PC-3 (cell line): ENCODE results near the gene COQ10A. TPM values are rescaled to one million over a fixed set of nuclear protein-coding genes. Genes with fewer than 3 reads are reported as not detected.

Experiments used
- ATAC-seq: fragments of 200-7000 bp; cut with Tn5 transposase; 2 replicates; pipeline ENCODE4 v1.9.1; 2020; ENCODE audit warnings: mild to moderate bottlenecking, moderate library complexity
- BruUV-seq: library from RNA; stranded (reverse); fragments of 400-500 nt; replicated peaks from 2 replicates; lab custom pipeline; 2021; lab: Mats Ljungman, UMichigan
- CTCF ChIA-PET: fragments of 300-600 bp; sonication (Branson Sonifier 250); formaldehyde crosslinking; loops from one replicate; lab custom pipeline; 2022; ENCODE audit warnings: antibody characterized with exemption; lab: Charles Lee
- POLR2A ChIA-PET: fragments of 300-600 bp; sonication (Branson Sonifier 250); formaldehyde crosslinking; loops from one replicate; lab custom pipeline; 2022; ENCODE audit warnings: antibody characterized with exemption; ENCODE audit not compliant: unreplicated experiment; lab: Charles Lee
- DNase-seq: peaks from one replicate; pipeline ENCODE4 v3.0.0-alpha.2; 2015
- H2AFZ ChIP-seq: fragments of 300-600 bp; sonication (generic); 2 replicates; pipeline ENCODE4 v1.6.0; 2016; ENCODE audit warnings: antibody characterized with exemption, low read length
- H3F3A ChIP-seq: fragments of 300-600 bp; sonication (generic); one replicate; pipeline ENCODE4 v1.6.0; 2017; ENCODE audit warnings: antibody characterized with exemption, low read length, control low read depth, mild to moderate bottlenecking; ENCODE audit not compliant: unreplicated experiment
- H3K27ac ChIP-seq: fragments of 300-600 bp; sonication (generic); 2 replicates; pipeline ENCODE4 v1.5.1; 2016; ENCODE audit warnings: mild to moderate bottlenecking, low read length
- H3K27me3 ChIP-seq: fragments of 300-600 bp; sonication (generic); 2 replicates; pipeline ENCODE4 v1.6.1; 2016; ENCODE audit warnings: low read length, mixed read lengths
- H3K36me3 ChIP-seq: fragments of 300-600 bp; sonication (generic); 2 replicates; pipeline ENCODE4 v1.6.1; 2016; ENCODE audit warnings: low read depth, mixed run types, low read length, mixed read lengths
- H3K4me1 ChIP-seq: fragments of 300-600 bp; sonication (generic); 2 replicates; pipeline ENCODE4 v1.5.1; 2016; ENCODE audit warnings: low read length; ENCODE audit not compliant: insufficient read depth
- H3K4me2 ChIP-seq: fragments of 300-600 bp; sonication (generic); 2 replicates; pipeline ENCODE4 v1.6.0; 2016; ENCODE audit warnings: low read length
- H3K4me3 ChIP-seq: fragments of 300-600 bp; sonication (generic); 2 replicates; pipeline ENCODE4 v1.5.1; 2016; ENCODE audit warnings: mild to moderate bottlenecking, low read length, mixed read lengths
- H3K79me2 ChIP-seq: fragments of 300-600 bp; sonication (generic); 2 replicates; pipeline ENCODE4 v1.6.1; 2017; ENCODE audit warnings: low read length, mixed read lengths
- H3K9ac ChIP-seq: fragments of 300-600 bp; sonication (generic); 2 replicates; pipeline ENCODE4 v1.6.0; 2016; ENCODE audit warnings: mild to moderate bottlenecking, low read length
- H3K9me2 ChIP-seq: fragments of 300-600 bp; sonication (generic); replicated peaks from 2 replicates; pipeline ENCODE4 v1.6.1; 2016; ENCODE audit warnings: mixed run types, low read length, mixed read lengths
- H3K9me3 ChIP-seq: fragments of 300-600 bp; sonication (generic); 2 replicates; pipeline ENCODE4 v1.6.1; 2016; ENCODE audit warnings: low read length, mixed read lengths
- H4K20me1 ChIP-seq: fragments of 300-600 bp; sonication (generic); 2 replicates; pipeline ENCODE4 v1.6.1; 2016; ENCODE audit warnings: low read length, mixed read lengths
- CTCF ChIP-seq: fragments of 300-600 bp; sonication (generic); conservative IDR thresholded peaks from 2 replicates; pipeline ENCODE4 v1.5.1; 2017; ENCODE audit warnings: antibody characterized with exemption, low read depth, mild to moderate bottlenecking, low read length
- EZH2 ChIP-seq: fragments of 300-600 bp; sonication (generic); IDR thresholded peaks from one replicate; pipeline ENCODE4 v1.6.1; 2017; ENCODE audit warnings: antibody characterized with exemption, mild to moderate bottlenecking, low read length; ENCODE audit not compliant: unreplicated experiment
- EZH2phosphoT487 ChIP-seq: fragments of 300-600 bp; sonication (generic); IDR thresholded peaks from 2 replicates; pipeline ENCODE4 v1.6.1; 2018; ENCODE audit warnings: mild to moderate bottlenecking, antibody characterized with exemption, low read length, borderline replicate concordance
- intact Hi-C: fragments of 100-400 bp; cut with micrococcal nuclease; formaldehyde crosslinking; loops from 2 replicates; pipeline ENCODE4 v1.9.0; 2023
- total RNA-seq: library from RNA; depleted of rRNA; stranded (reverse); fragments of >200 nt; gene quantifications from 2 replicates; pipeline ENCODE4 v1.2.3, GENCODE V29; 2014

COQ10A gene
- total RNA-seq, 1 experiment from 2014 or later = 9.8 TPM

GRCh38 chr12:56304872-56305590 is 38.3 kb downstream of the COQ10A start:
- no peak overlapping the region for H3K4me2 ChIP-seq
- 0 out of 2 replicates have a peak, but pooled peaks cover under 1% of the 10 kb centered on the region for H3K79me2 ChIP-seq
- intact Hi-C loops = no loop called here
- H3K4me3 ChIP-seq = no peak overlapping the region
- H3K27me3 ChIP-seq = no peaks in the 10 kb centered on the region
- no peaks in the 10 kb centered on the region for H4K20me1 ChIP-seq
- no peak overlapping the region for H3K9ac ChIP-seq
- H3K9me2 ChIP-seq = no peaks in the 10 kb centered on the region
- no TSS peak for BruUV-seq
- no peak for ATAC-seq
- no peak for DNase-seq
- TF ChIP-seq EZH2phosphoT487 (no peak), EZH2 (no peak), CTCF (no peak)
- no peak overlapping the region for H3K27ac ChIP-seq
- H3K4me1 ChIP-seq = peaks cover 8% of the 10 kb centered on the region
- no peak overlapping the region for H2AFZ ChIP-seq
- CTCF ChIA-PET = no interaction called here
- peaks cover 13% of the 10 kb centered on the region for H3K36me3 ChIP-seq
- POLR2A ChIA-PET = no interaction called here
- H3K9me3 ChIP-seq = no peaks in the 10 kb centered on the region
- no peaks in the 10 kb centered on the region for H3F3A ChIP-seq

- Histone ChIP-seq H3F3A (no peaks in the 10 kb centered on the region), H2AFZ (no peak overlapping the region), H3K27ac (no peak overlapping the region), H3K4me1 (no peaks in the 10 kb centered on the region), H3K9me2 (no peaks in the 10 kb centered on the region), H3K4me2 (no peak overlapping the region), H3K4me3 (no peak overlapping the region), H3K27me3 (no peaks in the 10 kb centered on the region), H3K9me3 (no peaks in the 10 kb centered on the region), H3K9ac (no peak overlapping the region), H3K36me3 (peaks cover 24% of the 10 kb centered on the region), H4K20me1 (no peaks in the 10 kb centered on the region), H3K79me2 (no peaks in the 10 kb centered on the region)
- ChIA-PET CTCF (no interaction called here), POLR2A (no interaction called here)
- TF ChIP-seq EZH2phosphoT487 = no peak
- no peak for TF ChIP-seq EZH2
- no peak for DNase-seq
- no TSS peak for BruUV-seq
- no peak for ATAC-seq
- intact Hi-C loops = no loop called here
Measured at GRCh38 chr12:56307221-56307965, 40.7 kb downstream of the COQ10A start.

- no peak for DNase-seq
Measured at GRCh38 chr12:56308714-56309113, 42.0 kb downstream of the COQ10A start.

More at GRCh38 chr12:56308714-56309113, 42.0 kb downstream of the COQ10A start:
- peaks cover 24% of the 10 kb centered on the region for H3K36me3 ChIP-seq
- no peaks in the 10 kb centered on the region for H3K79me2 ChIP-seq
- H3K4me1 ChIP-seq = no peaks in the 10 kb centered on the region
- H3K4me2 ChIP-seq = no peak overlapping the region
- intact Hi-C loops = no loop called here
- H4K20me1 ChIP-seq = no peaks in the 10 kb centered on the region
- H3K9me3 ChIP-seq = no peaks in the 10 kb centered on the region
- H3K4me3 ChIP-seq = no peak overlapping the region
- TF ChIP-seq EZH2phosphoT487 (no peak), CTCF (no peak), EZH2 (no peak)
- H3K9me2 ChIP-seq = no peaks in the 10 kb centered on the region
- H3K27ac ChIP-seq = no peak overlapping the region
- no peak overlapping the region for H2AFZ ChIP-seq
- no peaks in the 10 kb centered on the region for H3K27me3 ChIP-seq
- no TSS peak for BruUV-seq
- no peaks in the 10 kb centered on the region for H3F3A ChIP-seq
- CTCF ChIA-PET = no interaction called here
- no peak overlapping the region for H3K9ac ChIP-seq
- no peak for ATAC-seq
- POLR2A ChIA-PET = no interaction called here
